ENCODE data around the gene OGFOD3. TPM values are rescaled to one million over a fixed set of nuclear protein-coding genes. Genes with fewer than 3 reads are reported as not detected.

OGFOD3 gene
- total and polyA plus RNA-seq, 9 of the 15 experiments (the other 6 are each of a cell fraction or from before 2014, with no cell fraction given), result 0.69 to 44.7 (median 18.9) TPM

DNA sequence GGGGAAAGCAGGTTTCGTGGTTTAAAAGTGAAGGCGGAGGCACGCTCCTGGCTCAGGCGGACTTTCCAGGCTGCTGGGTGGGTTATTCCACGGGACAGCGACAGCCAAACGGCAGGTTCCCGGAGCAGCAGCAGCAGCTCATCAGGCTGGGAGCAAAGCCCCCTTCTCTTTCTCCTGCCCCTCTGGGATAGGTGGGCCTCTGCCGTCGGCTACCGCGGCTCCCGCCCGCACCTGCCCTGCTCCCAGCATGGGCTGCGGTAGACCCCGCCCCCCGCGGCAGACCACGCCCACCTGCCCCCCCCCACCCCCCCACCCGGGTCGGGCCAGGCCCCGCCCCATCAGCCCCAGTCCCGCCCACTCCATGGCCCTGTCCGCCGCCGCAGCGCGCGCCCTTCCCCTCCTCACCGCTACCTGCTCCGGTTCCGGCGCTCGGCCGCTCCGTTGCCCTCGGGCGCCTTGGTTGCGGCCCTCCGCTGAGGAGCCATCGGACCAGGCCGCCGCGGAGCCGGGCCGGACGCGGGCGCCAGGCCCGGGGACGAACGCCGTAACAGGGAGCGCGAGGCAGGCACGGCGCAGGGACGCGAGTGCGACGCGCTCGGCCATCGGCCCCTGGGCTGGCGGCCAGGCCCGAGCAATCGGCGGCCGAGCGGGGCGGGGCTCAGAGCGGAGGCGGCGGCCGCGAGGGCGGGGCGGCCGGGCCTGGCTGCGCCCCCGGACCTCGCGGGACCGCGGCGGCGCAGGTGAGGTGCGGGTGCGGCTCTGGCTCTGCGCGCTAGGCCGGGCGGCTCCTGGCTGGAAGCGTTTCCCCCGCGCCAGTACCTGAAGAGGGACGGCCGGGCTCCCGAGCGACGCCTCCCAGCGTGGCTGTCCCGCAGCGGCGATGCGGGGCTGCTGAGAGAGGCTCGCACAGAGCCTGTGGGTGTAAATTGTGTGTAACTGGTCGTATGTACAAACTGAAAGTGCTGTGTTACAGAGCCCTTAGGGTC is at the start of gene OGFOD3, which contains the start of gene HEXD (continued):
- TF ChIP-seq ETV1 (tag; conservative IDR thresholded peaks at IDR 0.05; ENCODE audit: low read depth) (no peak), HDAC1 (IDR thresholded peaks at IDR 0.05) (no peak; a peak in 1 of 4 replicates), SPI1 (IDR thresholded peaks at IDR 0.05; ENCODE audit: borderline replicate concordance, low read depth, low read length) (no peak), TRIM28 (IDR thresholded peaks at IDR 0.05) (no peak), NCOA6 (IDR thresholded peaks at IDR 0.05) (no peak), NFYB (IDR thresholded peaks at IDR 0.05; ENCODE audit: extremely low read depth, insufficient read length) (no peak), ZNF699 (CRISPR knock-in tag; IDR thresholded peaks at IDR 0.05; ENCODE audit: insufficient replicate concordance) (no peak), NCOA1 (IDR thresholded peaks at IDR 0.05; ENCODE audit: low read depth) (no peak), DIDO1 (tag; IDR thresholded peaks at IDR 0.05; ENCODE audit: low read depth) (no peak), SMARCA4 (IDR thresholded peaks at IDR 0.05) (no peak), RERE (CRISPR knock-in tag; IDR thresholded peaks at IDR 0.05; ENCODE audit: borderline replicate concordance) (no peak), PCBP2 (IDR thresholded peaks at IDR 0.05; ENCODE audit: low read depth, low read length, poor library complexity, severe bottlenecking) (no peak), KAT8 (IDR thresholded peaks at IDR 0.05; ENCODE audit: low read depth) (no peak), ZNF217 (CRISPR knock-in tag; IDR thresholded peaks at IDR 0.05) (no peak), HIVEP1 (CRISPR knock-in tag; IDR thresholded peaks at IDR 0.05) (no peak), BMI1 (IDR thresholded peaks at IDR 0.05; ENCODE audit: low read length) (no peak), ERF (CRISPR knock-in tag; IDR thresholded peaks at IDR 0.05) (peak; percentile 70), MEF2A (IDR thresholded peaks at IDR 0.05; ENCODE audit: control insufficient read depth, low read depth, low read length) (no peak), WHSC1 (IDR thresholded peaks at IDR 0.05; ENCODE audit: low read length) (no peak)
- TF ChIP-seq, protein P1, sequence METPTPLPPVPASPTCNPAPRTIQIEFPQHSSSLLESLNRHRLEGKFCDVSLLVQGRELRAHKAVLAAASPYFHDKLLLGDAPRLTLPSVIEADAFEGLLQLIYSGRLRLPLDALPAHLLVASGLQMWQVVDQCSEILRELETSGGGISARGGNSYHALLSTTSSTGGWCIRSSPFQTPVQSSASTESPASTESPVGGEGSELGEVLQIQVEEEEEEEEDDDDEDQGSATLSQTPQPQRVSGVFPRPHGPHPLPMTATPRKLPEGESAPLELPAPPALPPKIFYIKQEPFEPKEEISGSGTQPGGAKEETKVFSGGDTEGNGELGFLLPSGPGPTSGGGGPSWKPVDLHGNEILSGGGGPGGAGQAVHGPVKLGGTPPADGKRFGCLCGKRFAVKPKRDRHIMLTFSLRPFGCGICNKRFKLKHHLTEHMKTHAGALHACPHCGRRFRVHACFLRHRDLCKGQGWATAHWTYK (CRISPR knock-in tag; IDR thresholded peaks at IDR 0.05), result peak; percentile 94
